ENCODE measurements around the gene YY1AP1.
"Not testable (repeated sequence)": the region's sequence is repeated elsewhere in the genome, so short reads cannot be mapped to it uniquely, and the experiment has no call there.

The YY1AP1 gene

GRCh38 chr1:155649676-155650075 is 38.9 kb downstream of the YY1AP1 start:
- no peak for DNase-seq (ENCODE audit: low read depth)
- no peak overlapping the region for H3K4me3 ChIP-seq (ENCODE audit: control insufficient read depth, low read depth, low read length)

GRCh38 chr1:155648207-155649147 is 40.1 kb downstream of the YY1AP1 start:
- DNase-seq (ENCODE audit: low read depth), result peak; percentile 89
- peak; percentile 78 for TF ChIP-seq CTCF (conservative IDR thresholded peaks at IDR 0.05; ENCODE audit: control insufficient read depth, insufficient read depth, low read depth, low read length)
- peak overlapping the region; percentile 57 for H3K4me3 ChIP-seq (ENCODE audit: control insufficient read depth, low read depth, low read length)

More at GRCh38 chr1:155649676-155650075, 38.9 kb downstream of the YY1AP1 start:
- no peak for TF ChIP-seq CTCF (conservative IDR thresholded peaks at IDR 0.05; ENCODE audit: control insufficient read depth, insufficient read depth, low read depth, low read length)

GRCh38 chr1:155646307-155646706 is 42.3 kb downstream of the YY1AP1 start:
- H3K4me3 ChIP-seq (ENCODE audit: control insufficient read depth, low read depth, low read length), result no peak overlapping the region
- no peak for TF ChIP-seq CTCF (conservative IDR thresholded peaks at IDR 0.05; ENCODE audit: control insufficient read depth, insufficient read depth, low read depth, low read length)
- peak; percentile 62 for DNase-seq (ENCODE audit: low read depth)

- no peak overlapping the region for H3K4me3 ChIP-seq (ENCODE audit: control insufficient read depth, low read depth, low read length)
- peak; percentile 62 for DNase-seq (ENCODE audit: low read depth)
- no peak for TF ChIP-seq CTCF (conservative IDR thresholded peaks at IDR 0.05; ENCODE audit: control insufficient read depth, insufficient read depth, low read depth, low read length)
Observed at GRCh38 chr1:155645648-155646047, 42.9 kb downstream of the YY1AP1 start.

GRCh38 chr1:155645034-155645598 is 43.5 kb downstream of the YY1AP1 start:
- no peak for TF ChIP-seq CTCF (conservative IDR thresholded peaks at IDR 0.05; ENCODE audit: control insufficient read depth, insufficient read depth, low read depth, low read length)
- no peak overlapping the region for H3K4me3 ChIP-seq (ENCODE audit: control insufficient read depth, low read depth, low read length)
- peak; percentile 20 for DNase-seq (ENCODE audit: low read depth)

- H3K4me3 ChIP-seq (ENCODE audit: control insufficient read depth, low read depth, low read length), result no peak overlapping the region
- no peak for DNase-seq (ENCODE audit: low read depth)
- no peak for TF ChIP-seq CTCF (conservative IDR thresholded peaks at IDR 0.05; ENCODE audit: control insufficient read depth, insufficient read depth, low read depth, low read length)
Observed at GRCh38 chr1:155643230-155643629, 45.3 kb downstream of the YY1AP1 start.

- not testable (repeated sequence) for H3K4me3 ChIP-seq (ENCODE audit: control insufficient read depth, low read depth, low read length); DNase-seq (ENCODE audit: low read depth)
Observed at GRCh38 chr1:155642559-155643180, 45.9 kb downstream of the YY1AP1 start.

All from fibroblast of mammary gland (primary cell).